Fibroblast of pulmonary artery (primary cell): Measurements from ENCODE around the gene PRIM2.
A peak's percentile ranks its signal among the peaks of the same experiment; 100 is the strongest.
"Not testable (repeated sequence)": the region's sequence is repeated elsewhere in the genome, so short reads cannot be mapped to it uniquely, and the experiment has no call there.

ENCODE experiments used
- DNase-seq: peaks from one replicate; pipeline ENCODE4 v3.0.0-alpha.2; 2010; ENCODE audit warnings: low read depth
- H3K4me3 ChIP-seq: replicated peaks from 2 replicates; pipeline ENCODE4 v1.5.1; 2011; ENCODE audit warnings: low read depth, mild to moderate bottlenecking, control low read depth, low read length, moderate library complexity
- CTCF ChIP-seq: IDR thresholded peaks from 2 replicates; pipeline ENCODE4 v1.5.1; 2011; ENCODE audit warnings: mild to moderate bottlenecking, control low read depth, low read length, inconsistent platforms; ENCODE audit errors: missing control alignments

Gene PRIM2

GRCh38 chr6:57316581-57317059 lies 810 bp upstream of the PRIM2 start:
- peak; percentile 94 for DNase-seq
- peak; percentile 66 for TF ChIP-seq CTCF
- peak overlapping the region; percentile 79 for H3K4me3 ChIP-seq

DNA sequence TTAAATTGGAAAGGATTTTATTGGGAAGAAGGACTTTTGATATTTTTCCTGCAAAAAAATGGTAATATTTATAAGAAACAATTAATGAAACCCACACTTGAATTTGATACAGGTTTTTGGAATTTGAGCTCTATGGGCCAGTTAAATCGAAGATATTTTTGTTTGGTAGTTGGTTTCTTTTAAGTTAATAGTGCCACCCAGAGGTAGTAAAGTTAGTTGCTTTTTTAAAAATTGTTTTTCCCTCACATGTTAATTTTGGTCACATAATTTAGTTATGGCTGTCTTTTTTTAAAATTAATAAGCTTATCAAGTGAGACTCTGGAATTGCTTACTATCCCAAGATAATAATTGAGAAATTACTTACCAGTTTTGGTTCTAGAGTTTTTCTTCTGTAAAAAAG lies 7.1 kb downstream of the PRIM2 start:
- H3K4me3 ChIP-seq, result no peak overlapping the region
- peak; percentile 46 for TF ChIP-seq CTCF
- peak; percentile 48 for DNase-seq

GRCh38 chr6:57327311-57327710 lies 9.9 kb downstream of the PRIM2 start:
- TF ChIP-seq CTCF, result no peak
- H3K4me3 ChIP-seq, result no peak overlapping the region
- no peak for DNase-seq

DNA sequence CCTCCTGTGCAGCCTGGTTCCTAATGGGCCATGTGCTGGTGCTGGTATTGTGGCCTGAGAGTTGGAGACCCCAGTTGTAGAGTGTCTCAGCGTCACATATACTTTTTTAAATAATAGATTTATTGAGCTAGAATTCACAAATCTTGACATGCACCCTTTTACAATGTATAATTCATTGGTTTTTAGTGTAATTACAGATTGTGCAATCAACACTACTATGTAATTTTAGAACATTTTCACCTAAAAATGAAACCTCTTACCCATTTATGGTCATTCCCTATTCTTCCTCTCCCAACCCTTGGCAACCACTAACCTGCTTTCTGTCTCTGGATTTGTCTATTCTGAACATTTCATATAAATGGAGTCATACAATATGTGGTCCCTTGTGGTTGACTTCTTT lies 10.6 kb downstream of the PRIM2 start:
- no peak for DNase-seq
- TF ChIP-seq CTCF, result no peak
- H3K4me3 ChIP-seq, result no peak overlapping the region

DNA sequence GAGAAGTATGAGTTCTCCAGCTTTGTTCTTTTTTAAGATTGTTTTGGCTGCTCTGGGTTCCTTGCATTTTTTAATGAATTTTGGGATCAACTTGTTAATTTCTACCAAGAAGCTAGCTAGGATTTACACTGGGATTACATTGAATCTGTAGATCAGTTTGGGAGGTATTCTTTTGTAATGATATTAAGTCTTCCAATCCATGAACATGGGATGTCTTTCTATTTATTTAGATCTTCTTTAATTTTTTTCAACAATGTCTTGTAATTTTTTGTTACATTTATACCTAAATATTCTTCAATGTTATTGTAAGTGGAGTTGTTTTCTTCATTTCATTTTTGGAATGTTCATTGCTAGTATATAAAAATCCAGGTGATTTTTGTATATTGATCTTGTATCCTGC lies 12.5 kb downstream of the PRIM2 start:
- no peak for TF ChIP-seq CTCF
- H3K4me3 ChIP-seq, result no peak overlapping the region
- DNase-seq, result no peak

DNA sequence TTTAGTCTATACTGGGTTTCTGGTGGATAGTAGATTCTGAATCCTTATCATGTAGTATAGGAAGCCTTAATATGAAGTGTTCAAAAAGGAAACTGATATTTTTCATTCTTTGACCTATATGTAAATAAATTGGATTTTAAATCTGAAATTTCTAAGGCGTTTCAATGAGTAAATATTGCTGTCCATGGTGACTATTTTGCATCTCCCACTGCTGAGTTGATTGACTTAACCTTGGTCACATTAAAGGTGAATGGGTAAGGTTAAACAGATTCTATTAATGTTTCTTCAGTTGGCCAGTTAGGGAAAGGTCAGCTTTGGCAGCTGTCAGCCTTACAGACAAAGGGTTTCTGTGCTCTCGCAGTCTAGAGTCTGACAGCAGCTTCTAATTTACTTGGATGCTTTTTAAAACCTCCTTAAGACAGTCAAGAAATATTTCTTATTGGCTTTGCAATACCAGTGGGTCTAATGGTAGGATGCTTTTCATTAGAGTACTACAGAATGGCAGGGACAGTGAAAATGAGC lies 24.8 kb downstream of the PRIM2 start:
- TF ChIP-seq CTCF, result no peak
- no peak for DNase-seq
- no peak overlapping the region for H3K4me3 ChIP-seq

DNA sequence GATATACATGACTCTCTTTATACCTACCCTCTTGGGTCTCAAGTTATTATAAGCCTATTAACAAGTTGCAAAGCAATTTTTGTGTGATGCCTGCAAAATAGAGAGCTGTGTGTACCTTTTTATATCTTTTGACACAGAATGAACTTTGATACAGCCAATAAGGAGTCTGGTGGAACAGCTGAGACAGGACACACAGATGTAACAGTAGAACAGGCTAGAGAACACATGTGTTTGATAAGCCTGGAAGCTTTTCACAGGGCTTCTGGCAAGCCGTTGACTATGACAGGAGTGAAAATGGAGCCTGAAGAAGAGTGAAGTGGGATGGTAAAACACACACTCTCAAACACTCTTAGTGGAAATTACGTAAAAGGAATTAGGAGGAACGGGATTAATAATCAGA lies 25.9 kb downstream of the PRIM2 start:
- H3K4me3 ChIP-seq, DNase-seq: not testable (repeated sequence)

- not testable (repeated sequence) for H3K4me3 ChIP-seq
- DNase-seq, result peak; percentile 48
These were observed 29.3 kb downstream of the PRIM2 start for GRCh38 chr6:57346715-57347114.

DNA sequence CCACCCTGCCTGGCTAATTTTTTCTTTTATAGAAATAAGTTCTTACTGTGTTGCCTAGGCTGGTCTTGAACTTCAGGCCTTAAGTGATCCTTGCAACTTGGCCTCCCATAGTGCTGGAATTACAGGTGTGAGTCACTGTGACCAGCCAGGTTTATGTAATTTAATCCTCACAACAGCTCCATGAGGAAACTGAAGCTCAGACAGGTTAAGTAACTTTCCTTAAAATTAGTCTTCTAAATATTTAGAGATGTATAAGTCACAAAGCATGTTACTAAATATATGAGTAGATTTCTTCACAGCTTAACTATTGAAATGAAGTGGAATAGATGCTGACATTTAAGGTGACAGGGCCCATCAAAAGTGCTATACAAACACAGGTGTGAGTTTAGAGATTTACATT lies 30.2 kb downstream of the PRIM2 start:
- not testable (repeated sequence) for H3K4me3 ChIP-seq, DNase-seq

DNA sequence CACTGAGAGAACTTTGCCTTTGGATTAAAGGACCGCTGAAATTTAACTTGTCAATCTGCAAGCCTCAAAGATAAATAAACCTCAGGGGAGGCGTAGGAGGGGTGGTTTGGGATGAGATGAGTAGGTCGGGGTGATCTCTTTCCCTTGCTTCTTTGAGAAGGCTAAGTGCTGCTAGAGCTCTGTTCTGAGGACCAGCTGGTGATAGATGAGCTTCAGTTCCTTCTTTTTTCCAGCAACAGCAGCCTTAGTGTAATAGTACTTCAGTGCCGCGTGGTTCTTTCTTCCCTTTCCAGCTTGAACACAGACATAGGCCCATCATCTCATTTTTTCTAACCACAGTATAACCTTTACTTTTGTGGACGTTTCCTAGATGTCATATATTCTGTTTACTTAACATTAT lies 33.0 kb downstream of the PRIM2 start:
- H3K4me3 ChIP-seq, DNase-seq: not testable (repeated sequence)

- H3K4me3 ChIP-seq, result not testable (repeated sequence)
- peak; percentile 26 for DNase-seq
These were observed 35.2 kb downstream of the PRIM2 start for GRCh38 chr6:57352596-57352995.

- DNase-seq, H3K4me3 ChIP-seq: not testable (repeated sequence)
These were observed 40.9 kb downstream of the PRIM2 start for GRCh38 chr6:57358319-57358718.
